Thyroid gland (tissue), 4 donors: ENCODE measurements around the gene KLF6.

ENCODE experiments used
- POLR2A ChIP-seq, 2 donors: fragments of 450-650 bp; IDR thresholded peaks; one replicate each; pipeline ENCODE4 v1.6.1; 2017; ENCODE audit warnings: antibody characterized with exemption in 2 of 2, mild to moderate bottlenecking in 2 of 2, moderate library complexity in 1 of 2
- TF ChIP-seq, protein P1 (sequence below), 6 experiments: fragments of 200-600 bp in 3 of 6; fragments of 450-650 bp in 3 of 6; sonication (generic) in 3 of 6; IDR thresholded peaks; one replicate each; pipeline ENCODE4 v1.5.1; 2016 to 2019; ENCODE audit warnings: antibody characterized with exemption in 6 of 6, mild to moderate bottlenecking in 2 of 6, inconsistent platforms in 1 of 6, moderate library complexity in 1 of 6

DNA sequence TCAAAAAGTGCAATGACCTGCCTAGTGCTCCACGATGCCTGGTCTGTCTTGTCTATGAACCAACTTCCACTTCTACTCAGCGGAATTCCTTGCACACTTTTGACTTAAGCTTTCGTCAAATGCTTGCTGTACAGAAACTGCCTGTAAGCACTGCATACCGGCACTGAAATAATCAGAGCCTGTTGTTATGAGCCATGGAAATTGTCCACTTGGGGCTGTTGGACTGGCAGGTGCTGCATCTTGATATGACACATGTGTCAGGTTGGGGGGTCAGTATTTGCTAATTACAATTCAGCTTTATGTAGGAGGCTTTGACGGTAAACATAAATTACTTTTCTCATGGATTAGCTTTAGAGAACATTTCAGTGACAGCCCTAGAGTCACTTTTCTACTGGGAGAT lies 32.0 kb upstream of the KLF6 start:
- TF ChIP-seq POLR2A (IDR thresholded peaks at IDR 0.05): no peak
- TF ChIP-seq, protein P1, sequence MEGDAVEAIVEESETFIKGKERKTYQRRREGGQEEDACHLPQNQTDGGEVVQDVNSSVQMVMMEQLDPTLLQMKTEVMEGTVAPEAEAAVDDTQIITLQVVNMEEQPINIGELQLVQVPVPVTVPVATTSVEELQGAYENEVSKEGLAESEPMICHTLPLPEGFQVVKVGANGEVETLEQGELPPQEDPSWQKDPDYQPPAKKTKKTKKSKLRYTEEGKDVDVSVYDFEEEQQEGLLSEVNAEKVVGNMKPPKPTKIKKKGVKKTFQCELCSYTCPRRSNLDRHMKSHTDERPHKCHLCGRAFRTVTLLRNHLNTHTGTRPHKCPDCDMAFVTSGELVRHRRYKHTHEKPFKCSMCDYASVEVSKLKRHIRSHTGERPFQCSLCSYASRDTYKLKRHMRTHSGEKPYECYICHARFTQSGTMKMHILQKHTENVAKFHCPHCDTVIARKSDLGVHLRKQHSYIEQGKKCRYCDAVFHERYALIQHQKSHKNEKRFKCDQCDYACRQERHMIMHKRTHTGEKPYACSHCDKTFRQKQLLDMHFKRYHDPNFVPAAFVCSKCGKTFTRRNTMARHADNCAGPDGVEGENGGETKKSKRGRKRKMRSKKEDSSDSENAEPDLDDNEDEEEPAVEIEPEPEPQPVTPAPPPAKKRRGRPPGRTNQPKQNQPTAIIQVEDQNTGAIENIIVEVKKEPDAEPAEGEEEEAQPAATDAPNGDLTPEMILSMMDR (IDR thresholded peaks at IDR 0.05): no peak
